SK-N-SH treated with all-trans-retinoic acid at 6 μM for 48 hours (cell line): ENCODE data around the gene DIAPH3.

ENCODE experiments used
- ATAC-seq: fragments of 200-7000 bp; cut with Tn5 transposase; 3 replicates; pipeline ENCODE4 v1.9.1; 2020; ENCODE audit warnings: mild to moderate bottlenecking, moderate library complexity
- ARNTL ChIP-seq: fragments of 450-650 bp; formaldehyde crosslinking; IDR thresholded peaks from 2 replicates; pipeline ENCODE4 v1.5.0; 2020; ENCODE audit warnings: low read depth, mild to moderate bottlenecking, moderate library complexity, borderline replicate concordance
- BACH2 ChIP-seq: fragments of 250-450 bp; sonication (Bioruptor Pico); IDR thresholded peaks from 2 replicates; pipeline ENCODE4 v1.9.0; 2021; ENCODE audit warnings: mild to moderate bottlenecking, borderline replicate concordance
- CSDC2 ChIP-seq: fragments of 250-450 bp; sonication (Bioruptor Pico); IDR thresholded peaks from 2 replicates; pipeline ENCODE4 v1.5.0; 2020; ENCODE audit warnings: mild to moderate bottlenecking, moderate library complexity
- ESRRG ChIP-seq: fragments of 250-450 bp; sonication (Bioruptor Pico); IDR thresholded peaks from 2 replicates; pipeline ENCODE4 v1.6.1; 2021; ENCODE audit warnings: mild to moderate bottlenecking
- ISL1 ChIP-seq: fragments of 250-450 bp; sonication (Bioruptor Pico); IDR thresholded peaks from 2 replicates; pipeline ENCODE4 v2.1.2; 2022; ENCODE audit warnings: mild to moderate bottlenecking, moderate library complexity
- OSR1 ChIP-seq: fragments of 250-450 bp; sonication (Bioruptor Pico); IDR thresholded peaks from 2 replicates; pipeline ENCODE4 v1.8.0; 2022; ENCODE audit warnings: moderate library complexity, mild to moderate bottlenecking, inconsistent platforms
- PPARA ChIP-seq: fragments of 250-450 bp; sonication (Bioruptor Pico); IDR thresholded peaks from 2 replicates; pipeline ENCODE4 v1.5.0; 2020; ENCODE audit warnings: mild to moderate bottlenecking, borderline replicate concordance
- TOX ChIP-seq: fragments of 250-450 bp; sonication (Bioruptor Pico); IDR thresholded peaks from 2 replicates; pipeline ENCODE4 v1.8.0; 2021; ENCODE audit warnings: mild to moderate bottlenecking, moderate library complexity, borderline replicate concordance
- ZC3H10 ChIP-seq: fragments of 250-450 bp; sonication (Bioruptor Pico); IDR thresholded peaks from 2 replicates; pipeline ENCODE4 v1.5.1; 2021; ENCODE audit warnings: mild to moderate bottlenecking, moderate library complexity
- ZFP3 ChIP-seq: fragments of 250-450 bp; sonication (Bioruptor Pico); IDR thresholded peaks from 2 replicates; pipeline ENCODE4 v1.5.0; 2020; ENCODE audit warnings: mild to moderate bottlenecking, moderate library complexity
- ZFP30 ChIP-seq: fragments of 450-650 bp; formaldehyde crosslinking; IDR thresholded peaks from 2 replicates; pipeline ENCODE4 v1.5.0; 2022; ENCODE audit warnings: mild to moderate bottlenecking, moderate library complexity
- ZNF565 ChIP-seq: fragments of 450-650 bp; formaldehyde crosslinking; conservative IDR thresholded peaks from 2 replicates; pipeline ENCODE4 v1.5.0; 2020; ENCODE audit warnings: low read depth, mild to moderate bottlenecking, moderate library complexity
- ZNF70 ChIP-seq: fragments of 450-650 bp; formaldehyde crosslinking; IDR thresholded peaks from 2 replicates; pipeline ENCODE4 v1.5.0; 2020; ENCODE audit warnings: mild to moderate bottlenecking, moderate library complexity
- ZNF8 ChIP-seq: fragments of 450-650 bp; formaldehyde crosslinking; IDR thresholded peaks from 2 replicates; pipeline ENCODE4 v1.5.0; 2020; ENCODE audit warnings: mild to moderate bottlenecking, moderate library complexity
- TF ChIP-seq, protein P1 (sequence below): fragments of 250-450 bp; sonication (Bioruptor Pico); IDR thresholded peaks from 2 replicates; pipeline ENCODE4 v1.8.0; 2020; ENCODE audit warnings: mild to moderate bottlenecking, moderate library complexity, borderline replicate concordance
- TF ChIP-seq, protein P2 (sequence below): fragments of 250-450 bp; sonication (Bioruptor Pico); IDR thresholded peaks from 2 replicates; pipeline ENCODE4 v1.5.1; 2021; ENCODE audit warnings: mild to moderate bottlenecking, moderate library complexity
- TF ChIP-seq, protein P3 (sequence below): fragments of 250-450 bp; sonication (Bioruptor Pico); IDR thresholded peaks from 2 replicates; pipeline ENCODE4 v1.8.0; 2021; ENCODE audit warnings: low read depth, mild to moderate bottlenecking, moderate library complexity, borderline replicate concordance
- TF ChIP-seq, protein P4 (sequence below): fragments of 250-450 bp; sonication (Bioruptor Pico); IDR thresholded peaks from 2 replicates; pipeline ENCODE4 v1.5.1; 2020; ENCODE audit warnings: low read depth, mild to moderate bottlenecking, moderate library complexity
- TF ChIP-seq, protein P5 (sequence below): fragments of 250-450 bp; sonication (Bioruptor Pico); IDR thresholded peaks from 2 replicates; pipeline ENCODE4 v1.5.0; 2020; ENCODE audit warnings: mild to moderate bottlenecking, moderate library complexity

DIAPH3 gene

DNA sequence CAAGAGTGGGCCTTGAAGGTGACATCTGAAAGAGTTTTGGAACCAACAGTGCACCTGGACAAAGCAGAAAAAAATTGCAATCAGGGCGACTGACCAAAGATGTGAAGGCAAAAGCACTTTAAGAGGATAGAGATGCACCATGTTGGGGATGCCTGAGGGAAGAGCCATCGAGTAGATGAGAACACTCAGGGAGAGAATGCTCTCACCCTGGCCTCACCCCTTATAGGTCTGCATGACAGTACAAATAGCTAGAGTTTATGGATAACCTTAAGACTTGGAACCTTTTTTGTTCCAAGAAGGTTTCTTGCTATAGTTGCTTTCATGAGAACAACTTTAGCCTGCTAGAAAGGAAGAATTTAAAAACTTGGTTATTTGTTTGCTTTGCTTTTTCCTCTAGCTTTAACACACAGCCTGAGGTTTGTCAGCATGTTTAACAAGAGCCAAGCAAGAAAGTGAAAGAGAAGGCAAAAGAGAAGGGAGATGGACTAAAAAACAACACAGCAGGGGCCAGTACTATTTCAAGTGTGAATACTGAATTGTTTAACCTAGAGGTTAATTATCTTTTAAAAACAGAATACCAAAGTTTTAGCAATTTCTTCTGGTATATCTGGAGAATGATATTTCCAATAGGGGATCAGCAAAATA lies 418.9 kb downstream of the DIAPH3 start (continued):
- TF ChIP-seq, protein P1, sequence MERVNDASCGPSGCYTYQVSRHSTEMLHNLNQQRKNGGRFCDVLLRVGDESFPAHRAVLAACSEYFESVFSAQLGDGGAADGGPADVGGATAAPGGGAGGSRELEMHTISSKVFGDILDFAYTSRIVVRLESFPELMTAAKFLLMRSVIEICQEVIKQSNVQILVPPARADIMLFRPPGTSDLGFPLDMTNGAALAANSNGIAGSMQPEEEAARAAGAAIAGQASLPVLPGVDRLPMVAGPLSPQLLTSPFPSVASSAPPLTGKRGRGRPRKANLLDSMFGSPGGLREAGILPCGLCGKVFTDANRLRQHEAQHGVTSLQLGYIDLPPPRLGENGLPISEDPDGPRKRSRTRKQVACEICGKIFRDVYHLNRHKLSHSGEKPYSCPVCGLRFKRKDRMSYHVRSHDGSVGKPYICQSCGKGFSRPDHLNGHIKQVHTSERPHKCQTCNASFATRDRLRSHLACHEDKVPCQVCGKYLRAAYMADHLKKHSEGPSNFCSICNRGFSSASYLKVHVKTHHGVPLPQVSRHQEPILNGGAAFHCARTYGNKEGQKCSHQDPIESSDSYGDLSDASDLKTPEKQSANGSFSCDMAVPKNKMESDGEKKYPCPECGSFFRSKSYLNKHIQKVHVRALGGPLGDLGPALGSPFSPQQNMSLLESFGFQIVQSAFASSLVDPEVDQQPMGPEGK (CRISPR knock-in tag), result no peak
- TF ChIP-seq CSDC2, result no peak

DNA sequence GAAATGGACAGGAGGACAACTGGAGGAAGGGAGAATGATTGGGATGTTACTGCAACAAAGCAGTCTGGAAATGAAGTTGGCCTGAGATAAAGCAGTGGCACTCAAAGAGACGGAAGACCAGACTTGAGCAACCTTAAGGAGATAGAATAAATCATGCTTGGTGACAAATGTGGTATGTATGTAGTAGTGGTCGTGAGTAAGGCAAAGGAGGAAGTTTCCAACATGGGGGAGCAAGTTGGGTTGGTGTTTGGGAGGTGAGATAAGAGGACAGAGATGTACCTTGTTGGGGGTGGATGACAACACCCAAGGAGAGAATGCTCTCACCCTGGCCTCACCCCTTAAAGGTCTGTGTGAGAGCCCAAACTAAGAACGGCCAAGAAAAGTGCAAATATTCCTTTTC lies 420.5 kb downstream of the DIAPH3 start:
- no peak for TF ChIP-seq PPARA (CRISPR knock-in tag)
- no peak for ATAC-seq

DNA sequence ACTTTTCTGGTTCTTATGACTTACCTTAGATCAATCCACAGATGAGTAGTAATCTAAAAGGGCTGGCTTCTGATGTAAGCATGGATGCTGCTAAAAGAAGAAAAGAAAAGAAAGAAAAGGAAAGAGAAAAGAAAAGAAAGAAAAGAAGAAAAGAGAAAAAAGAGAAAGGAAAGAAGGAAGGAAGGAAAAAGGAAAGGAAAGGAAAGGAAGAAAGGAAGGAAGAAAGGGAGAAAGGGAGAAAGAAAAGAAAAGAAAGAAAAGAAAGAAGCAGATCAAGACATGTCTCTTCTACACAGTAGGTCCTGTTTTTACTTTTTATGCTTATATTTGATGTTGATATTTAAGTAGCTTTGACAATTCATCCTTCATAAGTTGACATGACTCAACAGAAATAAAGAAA lies 421.3 kb downstream of the DIAPH3 start:
- no peak for ATAC-seq
- TF ChIP-seq TOX (CRISPR knock-in tag), result no peak
- no peak for TF ChIP-seq ARNTL (CRISPR knock-in tag)
- no peak for TF ChIP-seq ZNF70 (CRISPR knock-in tag)
- no peak for TF ChIP-seq OSR1 (CRISPR knock-in tag)
- TF ChIP-seq ZFP3 (CRISPR knock-in tag), result no peak
- TF ChIP-seq, protein P2, sequence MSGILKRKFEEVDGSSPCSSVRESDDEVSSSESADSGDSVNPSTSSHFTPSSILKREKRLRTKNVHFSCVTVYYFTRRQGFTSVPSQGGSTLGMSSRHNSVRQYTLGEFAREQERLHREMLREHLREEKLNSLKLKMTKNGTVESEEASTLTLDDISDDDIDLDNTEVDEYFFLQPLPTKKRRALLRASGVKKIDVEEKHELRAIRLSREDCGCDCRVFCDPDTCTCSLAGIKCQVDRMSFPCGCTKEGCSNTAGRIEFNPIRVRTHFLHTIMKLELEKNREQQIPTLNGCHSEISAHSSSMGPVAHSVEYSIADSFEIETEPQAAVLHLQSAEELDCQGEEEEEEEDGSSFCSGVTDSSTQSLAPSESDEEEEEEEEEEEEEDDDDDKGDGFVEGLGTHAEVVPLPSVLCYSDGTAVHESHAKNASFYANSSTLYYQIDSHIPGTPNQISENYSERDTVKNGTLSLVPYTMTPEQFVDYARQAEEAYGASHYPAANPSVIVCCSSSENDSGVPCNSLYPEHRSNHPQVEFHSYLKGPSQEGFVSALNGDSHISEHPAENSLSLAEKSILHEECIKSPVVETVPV (CRISPR knock-in tag), result no peak
- TF ChIP-seq, protein P3, sequence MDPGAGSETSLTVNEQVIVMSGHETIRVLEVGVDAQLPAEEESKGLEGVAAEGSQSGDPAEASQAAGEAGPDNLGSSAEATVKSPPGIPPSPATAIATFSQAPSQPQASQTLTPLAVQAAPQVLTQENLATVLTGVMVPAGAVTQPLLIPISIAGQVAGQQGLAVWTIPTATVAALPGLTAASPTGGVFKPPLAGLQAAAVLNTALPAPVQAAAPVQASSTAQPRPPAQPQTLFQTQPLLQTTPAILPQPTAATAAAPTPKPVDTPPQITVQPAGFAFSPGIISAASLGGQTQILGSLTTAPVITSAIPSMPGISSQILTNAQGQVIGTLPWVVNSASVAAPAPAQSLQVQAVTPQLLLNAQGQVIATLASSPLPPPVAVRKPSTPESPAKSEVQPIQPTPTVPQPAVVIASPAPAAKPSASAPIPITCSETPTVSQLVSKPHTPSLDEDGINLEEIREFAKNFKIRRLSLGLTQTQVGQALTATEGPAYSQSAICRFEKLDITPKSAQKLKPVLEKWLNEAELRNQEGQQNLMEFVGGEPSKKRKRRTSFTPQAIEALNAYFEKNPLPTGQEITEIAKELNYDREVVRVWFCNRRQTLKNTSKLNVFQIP (CRISPR knock-in tag), result no peak
- no peak for TF ChIP-seq BACH2
- TF ChIP-seq ESRRG (CRISPR knock-in tag), result no peak
- TF ChIP-seq, protein P4, sequence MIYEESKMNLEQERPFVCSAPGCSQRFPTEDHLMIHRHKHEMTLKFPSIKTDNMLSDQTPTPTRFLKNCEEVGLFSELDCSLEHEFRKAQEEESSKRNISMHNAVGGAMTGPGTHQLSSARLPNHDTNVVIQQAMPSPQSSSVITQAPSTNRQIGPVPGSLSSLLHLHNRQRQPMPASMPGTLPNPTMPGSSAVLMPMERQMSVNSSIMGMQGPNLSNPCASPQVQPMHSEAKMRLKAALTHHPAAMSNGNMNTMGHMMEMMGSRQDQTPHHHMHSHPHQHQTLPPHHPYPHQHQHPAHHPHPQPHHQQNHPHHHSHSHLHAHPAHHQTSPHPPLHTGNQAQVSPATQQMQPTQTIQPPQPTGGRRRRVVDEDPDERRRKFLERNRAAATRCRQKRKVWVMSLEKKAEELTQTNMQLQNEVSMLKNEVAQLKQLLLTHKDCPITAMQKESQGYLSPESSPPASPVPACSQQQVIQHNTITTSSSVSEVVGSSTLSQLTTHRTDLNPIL (CRISPR knock-in tag), result no peak
- no peak for TF ChIP-seq ZNF565 (CRISPR knock-in tag)
- TF ChIP-seq, protein P5, sequence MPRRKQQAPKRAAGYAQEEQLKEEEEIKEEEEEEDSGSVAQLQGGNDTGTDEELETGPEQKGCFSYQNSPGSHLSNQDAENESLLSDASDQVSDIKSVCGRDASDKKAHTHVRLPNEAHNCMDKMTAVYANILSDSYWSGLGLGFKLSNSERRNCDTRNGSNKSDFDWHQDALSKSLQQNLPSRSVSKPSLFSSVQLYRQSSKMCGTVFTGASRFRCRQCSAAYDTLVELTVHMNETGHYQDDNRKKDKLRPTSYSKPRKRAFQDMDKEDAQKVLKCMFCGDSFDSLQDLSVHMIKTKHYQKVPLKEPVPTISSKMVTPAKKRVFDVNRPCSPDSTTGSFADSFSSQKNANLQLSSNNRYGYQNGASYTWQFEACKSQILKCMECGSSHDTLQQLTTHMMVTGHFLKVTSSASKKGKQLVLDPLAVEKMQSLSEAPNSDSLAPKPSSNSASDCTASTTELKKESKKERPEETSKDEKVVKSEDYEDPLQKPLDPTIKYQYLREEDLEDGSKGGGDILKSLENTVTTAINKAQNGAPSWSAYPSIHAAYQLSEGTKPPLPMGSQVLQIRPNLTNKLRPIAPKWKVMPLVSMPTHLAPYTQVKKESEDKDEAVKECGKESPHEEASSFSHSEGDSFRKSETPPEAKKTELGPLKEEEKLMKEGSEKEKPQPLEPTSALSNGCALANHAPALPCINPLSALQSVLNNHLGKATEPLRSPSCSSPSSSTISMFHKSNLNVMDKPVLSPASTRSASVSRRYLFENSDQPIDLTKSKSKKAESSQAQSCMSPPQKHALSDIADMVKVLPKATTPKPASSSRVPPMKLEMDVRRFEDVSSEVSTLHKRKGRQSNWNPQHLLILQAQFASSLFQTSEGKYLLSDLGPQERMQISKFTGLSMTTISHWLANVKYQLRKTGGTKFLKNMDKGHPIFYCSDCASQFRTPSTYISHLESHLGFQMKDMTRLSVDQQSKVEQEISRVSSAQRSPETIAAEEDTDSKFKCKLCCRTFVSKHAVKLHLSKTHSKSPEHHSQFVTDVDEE (CRISPR knock-in tag), result no peak
- no peak for TF ChIP-seq ISL1 (CRISPR knock-in tag)
- TF ChIP-seq CSDC2, result no peak
- no peak for TF ChIP-seq ZFP30 (CRISPR knock-in tag)
- TF ChIP-seq ZC3H10 (CRISPR knock-in tag), result no peak
- TF ChIP-seq ZNF8, result no peak
- TF ChIP-seq, all 23 proteins: peak for 0

DNA sequence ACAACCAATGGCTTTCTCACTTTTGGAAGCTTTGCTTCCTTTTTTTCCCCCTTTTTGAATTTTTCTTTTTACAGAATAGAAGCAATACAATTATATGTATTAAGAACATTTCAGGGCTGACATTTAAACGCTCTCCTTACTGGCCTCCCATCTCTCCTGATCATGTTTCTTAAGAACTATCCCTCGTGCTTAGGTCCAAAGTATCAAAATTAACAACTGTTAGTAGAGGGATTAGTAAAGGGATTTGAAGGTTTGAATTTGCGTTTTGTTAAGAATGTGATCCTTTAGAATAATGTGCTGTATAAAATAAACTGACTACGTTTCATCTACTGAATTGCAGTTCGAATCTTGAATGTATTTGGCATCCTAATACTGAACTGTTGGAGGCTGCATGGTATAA lies 424.8 kb downstream of the DIAPH3 start:
- TF ChIP-seq CSDC2, result no peak
- TF ChIP-seq ZNF70 (CRISPR knock-in tag), result no peak
- no peak for TF ChIP-seq ISL1 (CRISPR knock-in tag)
- no peak for ATAC-seq
